GM19193 (cell line): ENCODE data around the gene C11orf24.

Experiments used
- POLR2A ChIP-seq: IDR thresholded peaks from 4 replicates; pipeline ENCODE4 v1.6.1; 2011; ENCODE audit not compliant: insufficient read depth, insufficient read length; ENCODE audit errors: extremely low read depth

C11orf24 gene

GRCh38 chr11:68266936-68267880 lies 4.6 kb downstream of the C11orf24 start:
- no peak for TF ChIP-seq POLR2A

- TF ChIP-seq POLR2A, result no peak
Observed at GRCh38 chr11:68266121-68266891, 5.5 kb downstream of the C11orf24 start.

- no peak for TF ChIP-seq POLR2A
Observed at GRCh38 chr11:68264741-68265540, 6.8 kb downstream of the C11orf24 start.

- no peak for TF ChIP-seq POLR2A
Observed at GRCh38 chr11:68264244-68264643, 7.5 kb downstream of the C11orf24 start.

GRCh38 chr11:68263444-68264035 lies 8.2 kb downstream of the C11orf24 start:
- no peak for TF ChIP-seq POLR2A

- no peak for TF ChIP-seq POLR2A
Observed at GRCh38 chr11:68262544-68262827, 9.3 kb downstream of the C11orf24 start.

- TF ChIP-seq POLR2A, result no peak
Observed at GRCh38 chr11:68261749-68262543, 9.8 kb downstream of the C11orf24 start.

- TF ChIP-seq POLR2A, result no peak
Observed at GRCh38 chr11:68261006-68261405, 10.8 kb downstream of the C11orf24 start.

- TF ChIP-seq POLR2A, result peak; percentile 3
Observed at GRCh38 chr11:68260484-68260883, 11.3 kb downstream of the C11orf24 start.

GRCh38 chr11:68259122-68259959 lies 12.4 kb downstream of the C11orf24 start:
- peak; percentile 23 for TF ChIP-seq POLR2A

- TF ChIP-seq POLR2A, result no peak
Observed at GRCh38 chr11:68258363-68258765, 13.4 kb downstream of the C11orf24 start.

GRCh38 chr11:68257477-68258362 lies 14.1 kb downstream of the C11orf24 start:
- no peak for TF ChIP-seq POLR2A

GRCh38 chr11:68256331-68256741 lies 15.4 kb downstream of the C11orf24 start:
- TF ChIP-seq POLR2A, result no peak

- TF ChIP-seq POLR2A, result no peak
Observed at GRCh38 chr11:68255526-68255925, 16.2 kb downstream of the C11orf24 start.
